Keratinocyte (primary cell): ENCODE data around the gene CNTNAP2.

ENCODE experiments used
- EZH2 ChIP-seq: IDR thresholded peaks from one replicate; pipeline ENCODE4 v1.6.1; 2012; ENCODE audit warnings: inconsistent platforms, mild to moderate bottlenecking, low read length, moderate library complexity
- TF ChIP-seq, protein P1 (sequence below), 3 experiments: IDR thresholded peaks in 1 of 3; conservative IDR thresholded peaks in 1 of 3; optimal IDR thresholded peaks in 1 of 3; 2 replicates in 2 of 3; 3 replicates in 1 of 3; pipeline versions ENCODE3 to v1.5.1; 2011; ENCODE audit warnings: low read length in 3 of 3, mild to moderate bottlenecking in 3 of 3, moderate library complexity in 2 of 3, control low read depth in 1 of 3, inconsistent platforms in 1 of 3; ENCODE audit not compliant: insufficient read depth in 2 of 3; ENCODE audit errors: extremely low read depth in 1 of 3

DNA sequence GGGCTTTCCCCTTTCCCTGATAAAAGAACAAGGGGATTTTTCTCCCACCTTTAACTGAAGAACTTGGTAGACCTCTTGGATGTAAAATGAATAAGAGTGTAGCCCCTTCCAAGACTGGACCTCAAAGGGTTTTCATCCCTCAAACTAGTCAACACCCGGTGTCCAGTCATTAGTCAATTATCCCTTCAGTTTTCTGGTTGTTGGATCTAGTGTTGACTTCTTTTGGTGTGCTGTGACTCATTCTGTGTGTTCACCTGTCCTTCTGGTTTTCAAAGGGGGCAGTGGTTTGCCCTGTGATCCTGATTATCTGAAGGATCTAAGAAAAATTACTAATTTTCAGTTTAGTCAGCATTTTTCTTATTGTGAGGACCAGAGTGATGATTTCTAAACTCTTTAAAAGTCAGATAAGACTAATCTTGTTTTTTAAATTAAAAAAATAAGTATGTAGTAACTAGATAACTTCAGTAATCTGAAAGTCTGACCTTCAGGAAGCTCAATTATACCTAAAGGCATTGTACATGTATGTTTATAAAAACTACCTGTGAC, 583.5 kb downstream of the CNTNAP2 start:
- TF ChIP-seq, protein P1, sequence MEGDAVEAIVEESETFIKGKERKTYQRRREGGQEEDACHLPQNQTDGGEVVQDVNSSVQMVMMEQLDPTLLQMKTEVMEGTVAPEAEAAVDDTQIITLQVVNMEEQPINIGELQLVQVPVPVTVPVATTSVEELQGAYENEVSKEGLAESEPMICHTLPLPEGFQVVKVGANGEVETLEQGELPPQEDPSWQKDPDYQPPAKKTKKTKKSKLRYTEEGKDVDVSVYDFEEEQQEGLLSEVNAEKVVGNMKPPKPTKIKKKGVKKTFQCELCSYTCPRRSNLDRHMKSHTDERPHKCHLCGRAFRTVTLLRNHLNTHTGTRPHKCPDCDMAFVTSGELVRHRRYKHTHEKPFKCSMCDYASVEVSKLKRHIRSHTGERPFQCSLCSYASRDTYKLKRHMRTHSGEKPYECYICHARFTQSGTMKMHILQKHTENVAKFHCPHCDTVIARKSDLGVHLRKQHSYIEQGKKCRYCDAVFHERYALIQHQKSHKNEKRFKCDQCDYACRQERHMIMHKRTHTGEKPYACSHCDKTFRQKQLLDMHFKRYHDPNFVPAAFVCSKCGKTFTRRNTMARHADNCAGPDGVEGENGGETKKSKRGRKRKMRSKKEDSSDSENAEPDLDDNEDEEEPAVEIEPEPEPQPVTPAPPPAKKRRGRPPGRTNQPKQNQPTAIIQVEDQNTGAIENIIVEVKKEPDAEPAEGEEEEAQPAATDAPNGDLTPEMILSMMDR (optimal IDR thresholded peaks at IDR 0.05 in 1 of 3, IDR thresholded peaks at IDR 0.05 in 1 of 3, conservative IDR thresholded peaks at IDR 0.05 in 1 of 3; ENCODE audit: extremely low read depth in 1 of 3, insufficient read depth in 2 of 3, low read length in 3 of 3): no peak
- TF ChIP-seq EZH2: no peak
